ENCODE measurements around the gene KITLG. TPM values are rescaled to one million over a fixed set of nuclear protein-coding genes. Genes with fewer than 3 reads are reported as not detected.
"Not testable (repeated sequence)": the region's sequence is repeated elsewhere in the genome, so short reads cannot be mapped to it uniquely, and the experiment has no call there.

The KITLG gene
- total RNA-seq, 1 donor from 2014 or later: 0.39 TPM

- Mint-ChIP-seq H3K36me3 (ENCODE audit: low read depth) (no peaks in the 10 kb centered on the region), H3K4me1 (ENCODE audit: low read depth) (no peaks in the 10 kb centered on the region), H3K27ac (no peak overlapping the region), H3K9me3 (no peaks in the 10 kb centered on the region), H3K4me3 (ENCODE audit: low read depth) (no peak overlapping the region), H3K27me3 (ENCODE audit: low read depth) (peaks cover 4% of the 10 kb centered on the region)
- intact Hi-C loops (cut with micrococcal nuclease): no loop called here
- no peak for DNase-seq (ENCODE audit: low spot score)
Measured at GRCh38 chr12:88549929-88550328, 30.3 kb downstream of the KITLG start.

- DNase-seq (ENCODE audit: low spot score); H3K4me3 Mint-ChIP-seq (ENCODE audit: low read depth); H3K9me3 Mint-ChIP-seq; H3K27ac Mint-ChIP-seq; H3K27me3 Mint-ChIP-seq (ENCODE audit: low read depth); H3K4me1 Mint-ChIP-seq (ENCODE audit: low read depth); intact Hi-C loops (cut with micrococcal nuclease); H3K36me3 Mint-ChIP-seq (ENCODE audit: low read depth): not testable (repeated sequence)
Measured at GRCh38 chr12:88547949-88548348, 32.3 kb downstream of the KITLG start.

GRCh38 chr12:88546853-88547252 lies 33.4 kb downstream of the KITLG start:
- intact Hi-C loops (cut with micrococcal nuclease): no loop called here
- H3K27ac Mint-ChIP-seq: no peak overlapping the region
- H3K4me1 Mint-ChIP-seq (ENCODE audit: low read depth): no peaks in the 10 kb centered on the region
- H3K36me3 Mint-ChIP-seq (ENCODE audit: low read depth): no peaks in the 10 kb centered on the region
- H3K4me3 Mint-ChIP-seq (ENCODE audit: low read depth): no peak overlapping the region
- peaks cover 4% of the 10 kb centered on the region for H3K27me3 Mint-ChIP-seq (ENCODE audit: low read depth)
- no peak for DNase-seq (ENCODE audit: low spot score)
- H3K9me3 Mint-ChIP-seq: no peaks in the 10 kb centered on the region

- no peaks in the 10 kb centered on the region for H3K36me3 Mint-ChIP-seq (ENCODE audit: low read depth)
- no peak overlapping the region for H3K4me3 Mint-ChIP-seq (ENCODE audit: low read depth)
- DNase-seq (ENCODE audit: low spot score): no peak
- no peak overlapping the region for H3K27ac Mint-ChIP-seq
- intact Hi-C loops (cut with micrococcal nuclease): no loop called here
- H3K4me1 Mint-ChIP-seq (ENCODE audit: low read depth): no peaks in the 10 kb centered on the region
- no peaks in the 10 kb centered on the region for H3K9me3 Mint-ChIP-seq
- no peaks in the 10 kb centered on the region for H3K27me3 Mint-ChIP-seq (ENCODE audit: low read depth)
Measured at GRCh38 chr12:88546226-88546625, 34.0 kb downstream of the KITLG start.

GRCh38 chr12:88544991-88545980 lies 35.0 kb downstream of the KITLG start:
- intact Hi-C loops (cut with micrococcal nuclease): no loop called here
- Mint-ChIP-seq H3K27ac (no peak overlapping the region), H3K4me1 (ENCODE audit: low read depth) (no peaks in the 10 kb centered on the region), H3K27me3 (ENCODE audit: low read depth) (no peaks in the 10 kb centered on the region), H3K36me3 (ENCODE audit: low read depth) (no peaks in the 10 kb centered on the region), H3K9me3 (no peaks in the 10 kb centered on the region), H3K4me3 (ENCODE audit: low read depth) (no peak overlapping the region)
- DNase-seq (ENCODE audit: low spot score): no peak

- intact Hi-C loops (cut with micrococcal nuclease): no loop called here
- H3K36me3 Mint-ChIP-seq (ENCODE audit: low read depth): no peaks in the 10 kb centered on the region
- H3K27me3 Mint-ChIP-seq (ENCODE audit: low read depth): no peaks in the 10 kb centered on the region
- no peak overlapping the region for H3K27ac Mint-ChIP-seq
- no peaks in the 10 kb centered on the region for H3K4me1 Mint-ChIP-seq (ENCODE audit: low read depth)
- no peak overlapping the region for H3K4me3 Mint-ChIP-seq (ENCODE audit: low read depth)
- no peak for DNase-seq (ENCODE audit: low spot score)
- no peaks in the 10 kb centered on the region for H3K9me3 Mint-ChIP-seq
Measured at GRCh38 chr12:88539893-88540292, 40.4 kb downstream of the KITLG start.

- intact Hi-C loops (cut with micrococcal nuclease): no loop called here
Measured at GRCh38 chr12:88538697-88539096, 41.6 kb downstream of the KITLG start.

GRCh38 chr12:88538250-88538649 lies 42.0 kb downstream of the KITLG start:
- H3K4me3 Mint-ChIP-seq (ENCODE audit: low read depth): no peak overlapping the region
- DNase-seq (ENCODE audit: low spot score): no peak
- intact Hi-C loops (cut with micrococcal nuclease): no loop called here
- H3K27me3 Mint-ChIP-seq (ENCODE audit: low read depth): no peaks in the 10 kb centered on the region
- H3K36me3 Mint-ChIP-seq (ENCODE audit: low read depth): no peaks in the 10 kb centered on the region
- no peaks in the 10 kb centered on the region for H3K9me3 Mint-ChIP-seq
- H3K27ac Mint-ChIP-seq: no peak overlapping the region
- H3K4me1 Mint-ChIP-seq (ENCODE audit: low read depth): no peaks in the 10 kb centered on the region

More at GRCh38 chr12:88538697-88539096, 41.6 kb downstream of the KITLG start:
- Mint-ChIP-seq H3K4me3 (ENCODE audit: low read depth) (no peak overlapping the region), H3K36me3 (ENCODE audit: low read depth) (no peaks in the 10 kb centered on the region), H3K4me1 (ENCODE audit: low read depth) (no peaks in the 10 kb centered on the region), H3K27ac (no peak overlapping the region), H3K9me3 (no peaks in the 10 kb centered on the region), H3K27me3 (ENCODE audit: low read depth) (no peaks in the 10 kb centered on the region)
- no peak for DNase-seq (ENCODE audit: low spot score)

GRCh38 chr12:88530868-88531267 lies 49.4 kb downstream of the KITLG start:
- intact Hi-C loops (cut with micrococcal nuclease): no loop called here
- Mint-ChIP-seq H3K9me3 (no peaks in the 10 kb centered on the region), H3K4me1 (ENCODE audit: low read depth) (no peaks in the 10 kb centered on the region), H3K27me3 (ENCODE audit: low read depth) (peaks cover 1% of the 10 kb centered on the region), H3K27ac (no peak overlapping the region), H3K36me3 (ENCODE audit: low read depth) (no peaks in the 10 kb centered on the region), H3K4me3 (ENCODE audit: low read depth) (no peak overlapping the region)
- DNase-seq (ENCODE audit: low spot score): no peak

GRCh38 chr12:88529531-88530488 lies 50.5 kb downstream of the KITLG start:
- Mint-ChIP-seq H3K36me3 (ENCODE audit: low read depth) (no peaks in the 10 kb centered on the region), H3K4me3 (ENCODE audit: low read depth) (no peak overlapping the region)

GRCh38 chr12:88522961-88523360 lies 57.3 kb downstream of the KITLG start:
- H3K27me3 Mint-ChIP-seq (ENCODE audit: low read depth): no peaks in the 10 kb centered on the region
- H3K36me3 Mint-ChIP-seq (ENCODE audit: low read depth): no peaks in the 10 kb centered on the region
- no peaks in the 10 kb centered on the region for H3K4me1 Mint-ChIP-seq (ENCODE audit: low read depth)
- intact Hi-C loops (cut with micrococcal nuclease): no loop called here
- no peak for DNase-seq (ENCODE audit: low spot score)
- no peaks in the 10 kb centered on the region for H3K9me3 Mint-ChIP-seq
- no peak overlapping the region for H3K27ac Mint-ChIP-seq
- H3K4me3 Mint-ChIP-seq (ENCODE audit: low read depth): no peak overlapping the region

More at GRCh38 chr12:88529531-88530488, 50.5 kb downstream of the KITLG start:
- intact Hi-C loops (cut with micrococcal nuclease): no loop called here
- Mint-ChIP-seq H3K9me3 (no peaks in the 10 kb centered on the region), H3K27me3 (ENCODE audit: low read depth) (peaks cover 1% of the 10 kb centered on the region), H3K4me1 (ENCODE audit: low read depth) (no peaks in the 10 kb centered on the region), H3K27ac (no peak overlapping the region)
- DNase-seq (ENCODE audit: low spot score): no peak

- Mint-ChIP-seq H3K27me3 (ENCODE audit: low read depth) (no peaks in the 10 kb centered on the region), H3K27ac (no peak overlapping the region), H3K4me3 (ENCODE audit: low read depth) (no peak overlapping the region), H3K4me1 (ENCODE audit: low read depth) (no peaks in the 10 kb centered on the region), H3K36me3 (ENCODE audit: low read depth) (no peaks in the 10 kb centered on the region), H3K9me3 (no peaks in the 10 kb centered on the region)
- intact Hi-C loops (cut with micrococcal nuclease): no loop called here
- DNase-seq (ENCODE audit: low spot score): no peak
Measured at GRCh38 chr12:88520436-88520820, 59.8 kb downstream of the KITLG start.

Data from activated T-helper 2 cell treated with anti-CD3 and anti-CD28 coated beads, Interferon-gamma antibody, Interleukin-2, Interleukin-4, amounts not matched to agents 10 μg/mL and 5 μg/mL and 100 μg/mL, durations not matched to agents 14 hours and 24 hours and 36 hours (primary cell).